ENCODE results near the gene BOC.

BOC gene

DNA sequence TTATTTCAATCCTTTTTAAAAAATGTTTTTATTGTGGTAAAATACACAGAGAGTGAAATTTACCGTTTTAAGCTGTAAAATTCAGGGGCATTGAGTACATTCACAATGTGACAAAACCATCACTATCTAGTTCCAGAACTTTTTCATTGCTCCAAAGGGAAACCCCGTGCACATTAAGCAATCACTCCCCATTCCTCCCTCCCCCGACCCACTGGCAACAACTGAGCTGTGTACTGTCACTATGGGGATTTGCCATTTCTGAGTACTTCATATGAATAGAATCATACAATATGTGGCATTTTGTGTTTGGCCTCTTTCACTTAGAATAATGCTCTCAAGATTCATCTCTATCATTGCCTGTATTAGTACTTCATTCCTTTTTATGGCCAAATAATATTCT, 45.5 kb upstream of the BOC start:
- Histone ChIP-seq H3K4me3 (ENCODE audit: low read depth in 1 of 2, low read length in 2 of 2) (no peak overlapping the region), H3K27ac (ENCODE audit: low read length) (no peak overlapping the region), H3K9ac (ENCODE audit: low read depth, low read length) (no peak overlapping the region), H3K4me1 (ENCODE audit: insufficient read depth, low read length) (no peaks in the 10 kb centered on the region), H3K36me3 (ENCODE audit: insufficient read depth, low read length) (no peaks in the 10 kb centered on the region), H4K20me1 (ENCODE audit: insufficient read depth, low read length) (no peaks in the 10 kb centered on the region), H3K9me3 (ENCODE audit: insufficient read depth, low read length, severe bottlenecking) (no peaks in the 10 kb centered on the region), H3K27me3 (ENCODE audit: insufficient read depth, low read length, poor library complexity) (peaks cover 4% of the 10 kb centered on the region), H3K4me2 (ENCODE audit: insufficient read depth, low read length) (no peak overlapping the region), H3K79me2 (ENCODE audit: insufficient read depth, low read length) (no peaks in the 10 kb centered on the region), H2AFZ (ENCODE audit: low read depth, low read length) (no peak overlapping the region)
- ATAC-seq (ENCODE audit: insufficient read depth, low read depth) (no peak), DNase-seq (no peak)
- TF ChIP-seq EZH2 (IDR thresholded peaks at IDR 0.05; ENCODE audit: borderline replicate concordance, low read depth, low read length, severe bottlenecking) = no peak
- TF ChIP-seq, protein P1, sequence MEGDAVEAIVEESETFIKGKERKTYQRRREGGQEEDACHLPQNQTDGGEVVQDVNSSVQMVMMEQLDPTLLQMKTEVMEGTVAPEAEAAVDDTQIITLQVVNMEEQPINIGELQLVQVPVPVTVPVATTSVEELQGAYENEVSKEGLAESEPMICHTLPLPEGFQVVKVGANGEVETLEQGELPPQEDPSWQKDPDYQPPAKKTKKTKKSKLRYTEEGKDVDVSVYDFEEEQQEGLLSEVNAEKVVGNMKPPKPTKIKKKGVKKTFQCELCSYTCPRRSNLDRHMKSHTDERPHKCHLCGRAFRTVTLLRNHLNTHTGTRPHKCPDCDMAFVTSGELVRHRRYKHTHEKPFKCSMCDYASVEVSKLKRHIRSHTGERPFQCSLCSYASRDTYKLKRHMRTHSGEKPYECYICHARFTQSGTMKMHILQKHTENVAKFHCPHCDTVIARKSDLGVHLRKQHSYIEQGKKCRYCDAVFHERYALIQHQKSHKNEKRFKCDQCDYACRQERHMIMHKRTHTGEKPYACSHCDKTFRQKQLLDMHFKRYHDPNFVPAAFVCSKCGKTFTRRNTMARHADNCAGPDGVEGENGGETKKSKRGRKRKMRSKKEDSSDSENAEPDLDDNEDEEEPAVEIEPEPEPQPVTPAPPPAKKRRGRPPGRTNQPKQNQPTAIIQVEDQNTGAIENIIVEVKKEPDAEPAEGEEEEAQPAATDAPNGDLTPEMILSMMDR (IDR thresholded peaks at IDR 0.05; ENCODE audit: borderline replicate concordance, extremely low read depth, low read length, poor library complexity, severe bottlenecking) = no peak

DNA sequence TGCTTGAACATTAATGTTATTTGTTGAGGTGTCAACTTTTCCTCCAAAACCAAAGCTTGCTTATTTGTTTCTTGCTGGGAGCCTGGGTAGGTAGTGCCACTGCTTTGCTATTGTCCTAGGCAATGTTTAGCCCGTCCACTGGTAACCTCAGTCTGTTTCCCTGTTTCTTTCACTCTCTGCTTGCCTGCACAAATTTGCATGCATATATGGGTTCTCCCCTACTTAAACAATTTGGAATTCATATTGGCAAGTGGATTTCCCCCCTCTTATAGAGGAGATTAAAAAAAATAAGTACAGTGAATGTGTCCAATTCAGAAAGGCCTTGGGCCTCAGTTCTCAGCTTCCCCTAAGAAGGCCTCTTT, 45.0 kb upstream of the BOC start:
- H4K20me1 ChIP-seq (ENCODE audit: insufficient read depth, low read length) = no peaks in the 10 kb centered on the region
- H3K27me3 ChIP-seq (ENCODE audit: insufficient read depth, low read length, poor library complexity) = peaks cover 4% of the 10 kb centered on the region
- H3K27ac ChIP-seq (ENCODE audit: low read length) = no peak overlapping the region
- no peak for DNase-seq
- no peak for ATAC-seq (ENCODE audit: insufficient read depth, low read depth)
- no peaks in the 10 kb centered on the region for H3K4me1 ChIP-seq (ENCODE audit: insufficient read depth, low read length)
- no peak overlapping the region for H3K9ac ChIP-seq (ENCODE audit: low read depth, low read length)
- TF ChIP-seq, protein P1 (IDR thresholded peaks at IDR 0.05; ENCODE audit: borderline replicate concordance, extremely low read depth, low read length, poor library complexity, severe bottlenecking) = no peak
- TF ChIP-seq EZH2 (IDR thresholded peaks at IDR 0.05; ENCODE audit: borderline replicate concordance, low read depth, low read length, severe bottlenecking) = no peak
- H3K4me2 ChIP-seq (ENCODE audit: insufficient read depth, low read length) = no peak overlapping the region
- no peaks in the 10 kb centered on the region for H3K9me3 ChIP-seq (ENCODE audit: insufficient read depth, low read length, severe bottlenecking)
- H3K4me3 ChIP-seq (ENCODE audit: low read depth in 1 of 2, low read length in 2 of 2) = no peak overlapping the region
- H2AFZ ChIP-seq (ENCODE audit: low read depth, low read length) = no peak overlapping the region
- H3K79me2 ChIP-seq (ENCODE audit: insufficient read depth, low read length) = no peaks in the 10 kb centered on the region
- no peaks in the 10 kb centered on the region for H3K36me3 ChIP-seq (ENCODE audit: insufficient read depth, low read length)

DNA sequence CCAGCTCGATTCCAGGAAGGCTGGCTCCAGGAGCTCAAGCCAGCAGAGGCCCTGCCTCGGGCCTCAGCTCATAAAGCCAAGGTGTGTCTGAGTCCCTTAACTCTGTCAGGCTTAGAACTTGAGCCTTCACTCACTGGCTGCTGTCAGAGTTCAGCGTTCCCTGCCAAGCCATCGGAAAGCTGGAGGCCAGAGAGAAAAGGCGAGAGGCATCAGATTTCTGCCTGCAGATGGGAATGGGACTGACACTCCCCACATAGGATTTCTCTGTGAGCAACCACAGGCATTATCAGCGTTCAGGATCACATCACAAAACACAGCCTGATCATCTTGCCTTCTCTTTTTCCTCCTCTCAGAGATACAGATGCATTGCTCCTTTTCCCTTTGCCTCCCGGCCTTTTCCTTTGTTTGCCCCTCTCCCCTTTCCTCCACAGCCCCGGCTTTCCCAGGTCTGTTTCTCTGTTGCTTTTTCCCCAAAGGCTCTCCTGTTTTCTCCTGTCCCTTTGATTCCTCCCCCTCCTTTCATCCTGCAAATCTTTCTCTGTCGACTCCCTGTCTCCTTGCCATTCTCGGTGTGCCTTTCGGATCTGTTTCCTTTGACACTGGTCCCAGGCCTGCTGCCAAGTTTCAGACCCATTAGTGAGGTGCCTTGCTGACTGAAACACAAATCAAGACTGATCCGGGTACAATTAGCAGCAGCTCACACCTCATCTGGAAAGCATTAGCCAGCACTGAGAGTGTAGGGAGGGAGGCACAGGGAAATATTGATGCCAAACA, 44.5 kb upstream of the BOC start:
- H3K4me3 ChIP-seq (ENCODE audit: low read depth in 1 of 2, low read length in 2 of 2) = no peak overlapping the region
- H3K27me3 ChIP-seq (ENCODE audit: insufficient read depth, low read length, poor library complexity) = peaks cover 4% of the 10 kb centered on the region
- DNase-seq = no peak

More for the DNA sequence above, 44.5 kb upstream of the BOC start:
- no peak overlapping the region for H3K9ac ChIP-seq (ENCODE audit: low read depth, low read length)
- no peaks in the 10 kb centered on the region for H3K9me3 ChIP-seq (ENCODE audit: insufficient read depth, low read length, severe bottlenecking)
- no peak for TF ChIP-seq EZH2 (IDR thresholded peaks at IDR 0.05; ENCODE audit: borderline replicate concordance, low read depth, low read length, severe bottlenecking)
- TF ChIP-seq, protein P1 (IDR thresholded peaks at IDR 0.05; ENCODE audit: borderline replicate concordance, extremely low read depth, low read length, poor library complexity, severe bottlenecking) = no peak
- H3K79me2 ChIP-seq (ENCODE audit: insufficient read depth, low read length) = no peaks in the 10 kb centered on the region
- H3K4me1 ChIP-seq (ENCODE audit: insufficient read depth, low read length) = no peaks in the 10 kb centered on the region
- no peak overlapping the region for H2AFZ ChIP-seq (ENCODE audit: low read depth, low read length)
- H3K36me3 ChIP-seq (ENCODE audit: insufficient read depth, low read length) = no peaks in the 10 kb centered on the region
- H3K27ac ChIP-seq (ENCODE audit: low read length) = no peak overlapping the region
- H3K4me2 ChIP-seq (ENCODE audit: insufficient read depth, low read length) = no peak overlapping the region
- no peak for ATAC-seq (ENCODE audit: insufficient read depth, low read depth)
- no peaks in the 10 kb centered on the region for H4K20me1 ChIP-seq (ENCODE audit: insufficient read depth, low read length)
